Ovary (tissue), 9 donors: ENCODE data around the gene MCTP1. TPM values are rescaled to one million over a fixed set of nuclear protein-coding genes. Genes with fewer than 3 reads are reported as not detected.

Source experiments
- DNase-seq, 5 donors: peaks; one replicate each; pipeline ENCODE4 v3.0.0-alpha.2; 2019 to 2020
- H3K27ac ChIP-seq, 2 donors: fragments of 200-600 bp; one replicate each; pipeline versions ENCODE4 v1.5.1 to v1.8.0; 2019 to 2022
- H3K27me3 ChIP-seq: fragments of 200-600 bp; one replicate; pipeline ENCODE4 v1.8.0; 2022
- H3K36me3 ChIP-seq: fragments of 200-600 bp; sonication (generic); one replicate; pipeline ENCODE4 v1.5.1; 2019
- H3K4me1 ChIP-seq: one replicate; pipeline ENCODE4 v1.8.1; 2013; ENCODE audit warnings: mild to moderate bottlenecking, moderate library complexity; ENCODE audit not compliant: insufficient read depth
- H3K4me3 ChIP-seq: fragments of 200-600 bp; sonication (generic); one replicate; pipeline ENCODE4 v1.5.1; 2017
- H3K9me3 ChIP-seq, 2 donors: fragments of 200-600 bp in 1 of 2; sonication (generic) in 1 of 2; one replicate each; pipeline versions ENCODE4 v1.5.1 to v1.8.1; 2013 to 2019; ENCODE audit warnings: mild to moderate bottlenecking in 1 of 2, moderate library complexity in 1 of 2
- EP300 ChIP-seq: sonication (generic); formaldehyde crosslinking; IDR thresholded peaks from one replicate; pipeline ENCODE4 v1.6.1; 2017; ENCODE audit warnings: antibody characterized with exemption
- POLR2A ChIP-seq: fragments of 450-650 bp; IDR thresholded peaks from one replicate; pipeline ENCODE4 v1.6.1; 2017; ENCODE audit warnings: antibody characterized with exemption, mild to moderate bottlenecking, moderate library complexity
- WGBS, 3 donors: extraction: QIAGEN DNeasy Blood & Tissue Kit in 1 of 3; methylation state at CpG; one replicate each; pipeline versions ENCODE4 v1.1.5 to v1.1.7; 2013 to 2017; 5-methylcytosine and 5-hydroxymethylcytosine counted together
- intact Hi-C, 4 donors: fragments of 100-400 bp; cut with DNase I; formaldehyde crosslinking; loops; one replicate each; pipeline versions ENCODE4 v1.11.0 to v1.15.1; 2022 to 2023
- polyA plus RNA-seq, 2 donors: library from polyadenylated mRNA; stranded (reverse); fragments of 200-250 nt in 1 of 2; fragments of 350-450 nt in 1 of 2; fragmentation: Illumina TruSeq in 1 of 2; extraction: RNeasy Lipid Tissue Mini Kit (QIAGEN cat#74804) in 1 of 2; gene quantifications; one replicate each; pipeline ENCODE4 v1.2.3, GENCODE V29; 2013 to 2014
- total RNA-seq, 7 donors: library from RNA; depleted of rRNA in 2 of 7; stranded (reverse); fragments of >200 nt in 2 of 7; fragmentation: NEBNext Ultra II Directional in 3 of 7; extraction: Animal tissue kit (Norgen Biotek cat#: 25700) in 3 of 7; gene quantifications; one replicate each; pipeline versions ENCODE4 v1.1.0 to v1.2.4, GENCODE V29; 2016 to 2023
- TF ChIP-seq, protein P1 (sequence below), 3 donors: fragments of 450-650 bp in 2 of 3; fragments of 200-600 bp in 1 of 3; IDR thresholded peaks; one replicate each; pipeline versions ENCODE4 v1.5.1 to v1.8.0; 2016 to 2022; ENCODE audit warnings: antibody characterized with exemption in 3 of 3, mild to moderate bottlenecking in 1 of 3
- donor health status: DM: no; HTN: no; CAD: no; lungs with moderate emphysema.
- donor health status: DM: no; HTN: no; CAD: no.
- donor health status: Bipolar disorder and iron deficiency.
- donor health status: DM: yes; HTN: yes; CAD: no.
- donor health status: DM: no; HTN: no; CAD: no.
- donor health status: DM: yes; HTN: yes; CAD: no.

The MCTP1 gene
- total and polyA plus RNA-seq, 9 donors: 1.7 to 11.4 (median 5.0) TPM

DNA sequence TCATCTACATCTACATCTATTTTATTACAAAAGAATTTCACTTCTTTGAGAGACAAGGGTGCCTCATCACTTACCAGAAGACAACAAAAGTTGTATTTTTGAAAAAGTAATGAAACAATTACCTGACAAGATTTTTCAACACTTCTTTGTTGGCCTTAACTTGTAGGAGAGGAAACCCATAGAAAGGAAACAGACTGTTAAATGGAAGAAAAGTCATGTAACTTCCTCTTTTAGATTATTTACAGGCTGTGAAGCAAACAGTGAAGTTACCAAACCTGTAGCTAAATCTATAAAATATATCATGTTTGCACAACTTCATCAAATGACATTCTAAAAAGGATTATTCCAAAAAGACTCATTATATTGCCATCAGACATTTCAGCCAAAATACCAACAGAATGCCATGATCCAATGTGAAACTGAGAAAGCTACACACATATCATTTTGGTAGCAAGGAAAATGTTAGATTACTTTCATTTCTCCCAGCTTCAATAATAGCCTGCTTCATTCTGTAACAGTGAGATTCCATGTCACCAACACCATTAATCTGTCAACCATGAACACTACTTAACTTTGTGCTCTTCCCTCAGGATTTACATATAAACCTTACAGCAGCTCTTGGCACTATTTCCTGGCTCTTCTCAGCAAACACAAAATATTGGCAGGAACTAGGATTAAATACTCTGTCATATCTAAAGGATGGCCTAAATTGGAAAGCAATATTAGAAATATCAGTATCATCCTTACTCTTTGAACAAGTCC is 122.5 kb downstream of the MCTP1 start:
- TF ChIP-seq, protein P1, sequence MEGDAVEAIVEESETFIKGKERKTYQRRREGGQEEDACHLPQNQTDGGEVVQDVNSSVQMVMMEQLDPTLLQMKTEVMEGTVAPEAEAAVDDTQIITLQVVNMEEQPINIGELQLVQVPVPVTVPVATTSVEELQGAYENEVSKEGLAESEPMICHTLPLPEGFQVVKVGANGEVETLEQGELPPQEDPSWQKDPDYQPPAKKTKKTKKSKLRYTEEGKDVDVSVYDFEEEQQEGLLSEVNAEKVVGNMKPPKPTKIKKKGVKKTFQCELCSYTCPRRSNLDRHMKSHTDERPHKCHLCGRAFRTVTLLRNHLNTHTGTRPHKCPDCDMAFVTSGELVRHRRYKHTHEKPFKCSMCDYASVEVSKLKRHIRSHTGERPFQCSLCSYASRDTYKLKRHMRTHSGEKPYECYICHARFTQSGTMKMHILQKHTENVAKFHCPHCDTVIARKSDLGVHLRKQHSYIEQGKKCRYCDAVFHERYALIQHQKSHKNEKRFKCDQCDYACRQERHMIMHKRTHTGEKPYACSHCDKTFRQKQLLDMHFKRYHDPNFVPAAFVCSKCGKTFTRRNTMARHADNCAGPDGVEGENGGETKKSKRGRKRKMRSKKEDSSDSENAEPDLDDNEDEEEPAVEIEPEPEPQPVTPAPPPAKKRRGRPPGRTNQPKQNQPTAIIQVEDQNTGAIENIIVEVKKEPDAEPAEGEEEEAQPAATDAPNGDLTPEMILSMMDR (IDR thresholded peaks at IDR 0.05): no peak
- TF ChIP-seq POLR2A (no peak), EP300 (no peak)
- Histone ChIP-seq H3K27me3 (no peaks in the 10 kb centered on the region), H3K36me3 (no peaks in the 10 kb centered on the region), H3K4me3 (no peak overlapping the region), H3K9me3 (no peaks in the 10 kb centered on the region), H3K4me1 (no peaks in the 10 kb centered on the region), H3K27ac (no peak overlapping the region)
- intact Hi-C loops: no loop called here
- DNase-seq: no peak

DNA sequence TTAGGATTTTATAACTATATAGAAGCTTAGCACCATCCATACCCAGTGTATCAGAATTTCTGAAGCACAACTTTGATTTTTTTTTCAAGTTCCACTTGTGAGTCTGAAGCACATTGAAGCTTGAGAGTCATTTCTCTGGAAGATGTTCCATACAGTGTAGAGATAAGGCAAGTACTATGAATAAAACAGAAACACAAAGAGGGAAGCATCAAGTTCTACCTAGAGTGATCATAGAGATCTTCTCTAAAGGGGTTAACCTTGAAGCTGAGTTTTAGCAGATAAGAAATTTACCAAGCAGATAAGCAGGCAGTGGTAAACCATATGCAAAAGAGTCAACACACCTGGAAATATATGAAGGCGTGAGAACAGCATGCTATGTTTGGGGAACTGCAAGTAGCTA is 125.3 kb downstream of the MCTP1 start:
- intact Hi-C loops: no loop called here
- no peaks in the 10 kb centered on the region for H3K27me3 ChIP-seq
- H3K36me3 ChIP-seq: no peaks in the 10 kb centered on the region
- no peak overlapping the region for H3K4me3 ChIP-seq
- H3K9me3 ChIP-seq: no peaks in the 10 kb centered on the region
- H3K27ac ChIP-seq: no peak overlapping the region
- TF ChIP-seq, protein P1 (IDR thresholded peaks at IDR 0.05): no peak
- TF ChIP-seq EP300: no peak
- no peak for TF ChIP-seq POLR2A
- H3K4me1 ChIP-seq: no peaks in the 10 kb centered on the region
- 85 to 98% (median 88%) methylated on average over 1 of the region's 1 CpG for WGBS, 3 donors
- DNase-seq: no peak

DNA sequence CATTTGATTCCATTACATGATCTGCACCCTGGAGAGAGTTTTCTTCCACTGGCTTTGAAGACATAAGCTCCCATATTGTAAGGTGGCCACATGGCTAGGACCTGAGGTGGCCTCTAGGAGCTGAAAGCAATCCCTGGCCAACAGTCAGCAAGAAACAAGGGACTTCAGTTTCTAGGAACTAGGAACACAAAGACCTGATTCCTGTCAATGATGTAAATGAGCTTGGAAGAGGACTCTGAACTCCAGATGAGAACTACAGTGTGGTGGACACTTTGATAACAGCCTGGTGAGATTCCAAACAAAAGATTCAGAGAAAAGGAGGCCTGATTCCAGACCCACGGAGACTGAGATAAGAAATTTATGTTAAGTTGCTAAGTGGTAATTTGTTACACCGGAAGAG is 129.0 kb downstream of the MCTP1 start:
- Histone ChIP-seq H3K27me3 (no peaks in the 10 kb centered on the region), H3K9me3 (no peaks in the 10 kb centered on the region), H3K27ac (no peak overlapping the region), H3K4me3 (no peak overlapping the region), H3K36me3 (no peaks in the 10 kb centered on the region), H3K4me1 (no peaks in the 10 kb centered on the region)
- TF ChIP-seq EP300: no peak
- no peak for TF ChIP-seq POLR2A
- TF ChIP-seq, protein P1 (IDR thresholded peaks at IDR 0.05): no peak
- intact Hi-C loops: no loop called here
- no peak for DNase-seq
- 31 to 36% (median 36%) methylated on average over 2 of the region's 2 CpGs for WGBS, 3 donors

DNA sequence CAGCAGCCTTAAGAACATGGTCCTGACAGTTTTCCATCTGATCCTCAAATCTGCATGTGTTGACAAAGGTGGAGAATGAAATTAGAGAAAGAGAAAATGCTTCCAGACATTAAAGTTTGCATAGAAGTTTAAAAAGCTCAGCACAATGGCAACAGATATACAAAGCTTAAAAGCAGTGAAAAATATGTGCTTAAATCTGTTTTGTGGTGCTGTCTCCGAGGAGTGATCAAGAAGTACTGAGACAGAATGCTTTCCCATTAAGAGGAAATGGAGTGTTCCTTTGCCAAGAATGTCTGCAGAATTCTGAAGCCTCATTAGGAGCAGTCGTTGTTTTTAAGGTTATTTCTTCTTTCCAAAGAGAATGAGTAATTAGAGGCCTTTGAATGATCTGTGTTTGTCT is 131.4 kb downstream of the MCTP1 start:
- H3K36me3 ChIP-seq: no peaks in the 10 kb centered on the region
- intact Hi-C loops: no loop called here
- no peaks in the 10 kb centered on the region for H3K9me3 ChIP-seq
- no peak for TF ChIP-seq EP300
- no peak for TF ChIP-seq POLR2A
- no peak overlapping the region for H3K4me3 ChIP-seq
- H3K27ac ChIP-seq: no peak overlapping the region
- 1 to 10% (median 6%) methylated on average over 2 of the region's 2 CpGs for WGBS, 3 donors
- no peaks in the 10 kb centered on the region for H3K27me3 ChIP-seq
- no peaks in the 10 kb centered on the region for H3K4me1 ChIP-seq
- no peak for DNase-seq

DNA sequence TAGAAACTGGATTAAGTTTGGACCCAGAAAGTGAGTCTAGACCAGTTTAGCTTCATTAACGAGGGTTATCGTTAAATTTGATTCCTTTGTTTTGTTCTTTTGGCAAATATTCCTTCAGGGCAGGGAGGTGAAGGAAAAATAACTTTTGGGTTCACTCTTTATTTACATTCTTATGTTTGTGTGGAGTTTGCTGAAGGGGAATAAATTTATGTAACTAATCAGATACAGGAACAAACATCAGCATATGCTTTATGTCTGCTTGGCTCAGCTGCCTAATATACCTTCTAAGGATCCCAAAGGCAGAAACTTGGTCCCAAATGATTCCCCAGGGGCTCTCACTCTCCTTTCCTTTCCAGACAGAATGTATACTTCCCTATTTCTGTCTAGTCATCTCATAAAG is 132.4 kb downstream of the MCTP1 start:
- no peaks in the 10 kb centered on the region for H3K4me1 ChIP-seq

More for the DNA sequence above, 132.4 kb downstream of the MCTP1 start:
- WGBS, 3 donors: 3 to 22% (median 6%) methylated on average over 2 of the region's 2 CpGs
- Histone ChIP-seq H3K4me3 (no peak overlapping the region), H3K9me3 (no peaks in the 10 kb centered on the region), H3K27ac (no peak overlapping the region), H3K36me3 (no peaks in the 10 kb centered on the region), H3K27me3 (no peaks in the 10 kb centered on the region)
- intact Hi-C loops: no loop called here
- TF ChIP-seq EP300: no peak
- TF ChIP-seq, protein P1 (IDR thresholded peaks at IDR 0.05): no peak
- no peak for TF ChIP-seq POLR2A
- no peak for DNase-seq
